ENCODE results near the gene TRIML2. TPM values are rescaled to one million over a fixed set of nuclear protein-coding genes. Genes with fewer than 3 reads are reported as not detected.

Gene TRIML2
- total RNA-seq, 3 donors from 2014 or later, result not detected

GRCh38 chr4:188113156-188113555 lies 3.8 kb upstream of the TRIML2 start:
- DNase-seq (no peak), ATAC-seq (no peak)
- Histone ChIP-seq H3K9me3 (no peaks in the 10 kb centered on the region), H3K4me3 (no peak overlapping the region), H3K36me3 (ENCODE audit: low read depth) (no peaks in the 10 kb centered on the region), H3K4me1 (ENCODE audit: low read depth) (no peaks in the 10 kb centered on the region)
- intact Hi-C loops (cut with DNase I, micrococcal nuclease), result no loop called here
- no peak for TF ChIP-seq CTCF (IDR thresholded peaks at IDR 0.05)

GRCh38 chr4:188111955-188112354 lies 2.6 kb upstream of the TRIML2 start:
- no peaks in the 10 kb centered on the region for H3K4me1 ChIP-seq (ENCODE audit: low read depth)
- DNase-seq (no peak), ATAC-seq (no peak)
- H3K4me3 ChIP-seq, result no peak overlapping the region
- H3K36me3 ChIP-seq (ENCODE audit: low read depth), result no peaks in the 10 kb centered on the region
- no peaks in the 10 kb centered on the region for H3K9me3 ChIP-seq
- intact Hi-C loops (cut with DNase I, micrococcal nuclease), result no loop called here
- no peak for TF ChIP-seq CTCF (IDR thresholded peaks at IDR 0.05)

- no peaks in the 10 kb centered on the region for H3K36me3 ChIP-seq (ENCODE audit: low read depth)
- intact Hi-C loops (cut with DNase I, micrococcal nuclease), result no loop called here
- ATAC-seq, result no peak
- no peak for TF ChIP-seq CTCF (IDR thresholded peaks at IDR 0.05)
- no peaks in the 10 kb centered on the region for H3K4me1 ChIP-seq (ENCODE audit: low read depth)
- H3K9me3 ChIP-seq, result no peaks in the 10 kb centered on the region
- H3K4me3 ChIP-seq, result no peak overlapping the region
- no peak for DNase-seq
These were observed 1.5 kb upstream of the TRIML2 start for GRCh38 chr4:188110741-188111471.

GRCh38 chr4:188110036-188110435 lies 633 bp upstream of the TRIML2 start:
- intact Hi-C loops (cut with DNase I, micrococcal nuclease), result no loop called here
- no peak for TF ChIP-seq CTCF (IDR thresholded peaks at IDR 0.05)
- Histone ChIP-seq H3K4me1 (ENCODE audit: low read depth) (no peaks in the 10 kb centered on the region), H3K9me3 (no peaks in the 10 kb centered on the region), H3K4me3 (no peak overlapping the region), H3K36me3 (ENCODE audit: low read depth) (no peaks in the 10 kb centered on the region)
- DNase-seq, result no peak
- ATAC-seq, result no peak

- H3K4me1 ChIP-seq (ENCODE audit: low read depth), result no peaks in the 10 kb centered on the region
- no peak overlapping the region for H3K4me3 ChIP-seq
- no peaks in the 10 kb centered on the region for H3K9me3 ChIP-seq
- DNase-seq (no peak), ATAC-seq (no peak)
- H3K36me3 ChIP-seq (ENCODE audit: low read depth), result no peaks in the 10 kb centered on the region
- intact Hi-C loops (cut with DNase I, micrococcal nuclease), result no loop called here
- TF ChIP-seq CTCF (IDR thresholded peaks at IDR 0.05), result no peak
These were observed 1.2 kb downstream of the TRIML2 start for GRCh38 chr4:188107931-188108843.
